ENCODE measurements around the gene MED15. TPM values are rescaled to one million over a fixed set of nuclear protein-coding genes. Genes with fewer than 3 reads are reported as not detected.
"Not testable (repeated sequence)": the region's sequence is repeated elsewhere in the genome, so short reads cannot be mapped to it uniquely, and the experiment has no call there.

Gene MED15
- total RNA-seq, 2 donors from 2014 or later: 42.7 to 47.9 TPM

- no peak for ATAC-seq
- intact Hi-C loops (cut with DNase I): no loop called here
- no peak for DNase-seq
Measured at GRCh38 chr22:20542055-20542454, 34.6 kb downstream of the MED15 start.

GRCh38 chr22:20542736-20543135 is 35.3 kb downstream of the MED15 start:
- ATAC-seq (no peak), DNase-seq (no peak)
- intact Hi-C loops (cut with DNase I): no loop called here

- intact Hi-C loops (cut with DNase I); DNase-seq; ATAC-seq: not testable (repeated sequence)
Measured at GRCh38 chr22:20545318-20545634, 37.9 kb downstream of the MED15 start.

- intact Hi-C loops (cut with DNase I): no loop called here
- ATAC-seq (no peak), DNase-seq (no peak)
Measured at GRCh38 chr22:20545681-20546521, 38.5 kb downstream of the MED15 start.

- intact Hi-C loops (cut with DNase I): no loop called here
- ATAC-seq (no peak), DNase-seq (no peak)
Measured at GRCh38 chr22:20546541-20546950, 39.1 kb downstream of the MED15 start.

- DNase-seq: no peak
- intact Hi-C loops (cut with DNase I): no loop called here
- no peak for ATAC-seq
Measured at GRCh38 chr22:20547029-20547428, 39.6 kb downstream of the MED15 start.

- DNase-seq (no peak), ATAC-seq (no peak)
- intact Hi-C loops (cut with DNase I): no loop called here
Measured at GRCh38 chr22:20548806-20549205, 41.4 kb downstream of the MED15 start.

- DNase-seq: peak; percentile 57
- no peak for ATAC-seq
- intact Hi-C loops (cut with DNase I): no loop called here
Measured at GRCh38 chr22:20549232-20549841, 41.9 kb downstream of the MED15 start.

- intact Hi-C loops (cut with DNase I): loop anchor here in 1 of 2 donors (10.0 kb wide), 1 partner anchor 45 kb away; the partner anchor contains the start of gene MED15
- no peak for DNase-seq
- ATAC-seq: no peak
Measured at GRCh38 chr22:20550057-20550817, 42.8 kb downstream of the MED15 start.

GRCh38 chr22:20550851-20551744 is 43.7 kb downstream of the MED15 start:
- peak; percentile 57 for DNase-seq
- intact Hi-C loops (cut with DNase I): loop anchor here in 1 of 2 donors (10.0 kb wide), 1 partner anchor 46 kb away; the partner anchor contains the start of gene MED15
- ATAC-seq: peak; percentile 27 to 53

- intact Hi-C loops (cut with DNase I): loop anchor here in 1 of 2 donors (10.0 kb wide), 1 partner anchor 47 kb away; the partner anchor contains the start of gene MED15
- DNase-seq (peak; percentile 37), ATAC-seq (peak; percentile 9 to 55)
Measured at GRCh38 chr22:20551805-20552442, 44.5 kb downstream of the MED15 start.

GRCh38 chr22:20552443-20553401 is 45.3 kb downstream of the MED15 start:
- intact Hi-C loops (cut with DNase I): loop anchor here in 1 of 2 donors (10.0 kb wide), 1 partner anchor 48 kb away; the partner anchor contains the start of gene MED15
- ATAC-seq (peak; percentile 80 to 81), DNase-seq (peak; percentile 86)

GRCh38 chr22:20553947-20554741 is 46.7 kb downstream of the MED15 start:
- DNase-seq (no peak), ATAC-seq (no peak)
- intact Hi-C loops (cut with DNase I): loop anchor here in 1 of 2 donors (10.0 kb wide), 1 partner anchor 49 kb away; the partner anchor contains the start of gene MED15

- no peak for ATAC-seq
- DNase-seq: no peak
- intact Hi-C loops (cut with DNase I): loop anchor here in 1 of 2 donors (10.0 kb wide), 1 partner anchor 50 kb away; the partner anchor contains the start of gene MED15
Measured at GRCh38 chr22:20554824-20555223, 47.4 kb downstream of the MED15 start.

GRCh38 chr22:20558534-20558933 is 51.1 kb downstream of the MED15 start:
- ATAC-seq (no peak), DNase-seq (no peak)
- intact Hi-C loops (cut with DNase I): loop anchor here in 1 of 2 donors (10.0 kb wide), 1 partner anchor 54 kb away; the partner anchor contains the start of gene MED15

Data from left cardiac atrium (tissue), 4 donors.